Gastroesophageal sphincter (tissue), 3 donors: ENCODE measurements around the gene ARL4D.

ENCODE experiments used
- EP300 ChIP-seq: sonication (generic); formaldehyde crosslinking; IDR thresholded peaks from one replicate; pipeline ENCODE4 v1.6.1; 2017; ENCODE audit warnings: antibody characterized with exemption, mild to moderate bottlenecking
- POLR2A ChIP-seq, 2 donors: fragments of 450-650 bp; IDR thresholded peaks; one replicate each; pipeline ENCODE4 v1.6.1; 2017; ENCODE audit warnings: antibody characterized with exemption in 2 of 2, mild to moderate bottlenecking in 2 of 2, moderate library complexity in 1 of 2
- POLR2AphosphoS5 ChIP-seq: sonication (generic); formaldehyde crosslinking; IDR thresholded peaks from one replicate; pipeline ENCODE4 v1.6.1; 2017; ENCODE audit warnings: antibody characterized with exemption
- TF ChIP-seq, protein P1 (sequence below), 4 experiments: fragments of 200-600 bp in 2 of 4; fragments of 450-650 bp in 2 of 4; sonication (generic) in 1 of 4; IDR thresholded peaks; one replicate each; pipeline ENCODE4 v1.5.1; 2017 to 2019; ENCODE audit warnings: antibody characterized with exemption in 4 of 4, mild to moderate bottlenecking in 2 of 4, moderate library complexity in 2 of 4

- TF ChIP-seq, protein P1, sequence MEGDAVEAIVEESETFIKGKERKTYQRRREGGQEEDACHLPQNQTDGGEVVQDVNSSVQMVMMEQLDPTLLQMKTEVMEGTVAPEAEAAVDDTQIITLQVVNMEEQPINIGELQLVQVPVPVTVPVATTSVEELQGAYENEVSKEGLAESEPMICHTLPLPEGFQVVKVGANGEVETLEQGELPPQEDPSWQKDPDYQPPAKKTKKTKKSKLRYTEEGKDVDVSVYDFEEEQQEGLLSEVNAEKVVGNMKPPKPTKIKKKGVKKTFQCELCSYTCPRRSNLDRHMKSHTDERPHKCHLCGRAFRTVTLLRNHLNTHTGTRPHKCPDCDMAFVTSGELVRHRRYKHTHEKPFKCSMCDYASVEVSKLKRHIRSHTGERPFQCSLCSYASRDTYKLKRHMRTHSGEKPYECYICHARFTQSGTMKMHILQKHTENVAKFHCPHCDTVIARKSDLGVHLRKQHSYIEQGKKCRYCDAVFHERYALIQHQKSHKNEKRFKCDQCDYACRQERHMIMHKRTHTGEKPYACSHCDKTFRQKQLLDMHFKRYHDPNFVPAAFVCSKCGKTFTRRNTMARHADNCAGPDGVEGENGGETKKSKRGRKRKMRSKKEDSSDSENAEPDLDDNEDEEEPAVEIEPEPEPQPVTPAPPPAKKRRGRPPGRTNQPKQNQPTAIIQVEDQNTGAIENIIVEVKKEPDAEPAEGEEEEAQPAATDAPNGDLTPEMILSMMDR (IDR thresholded peaks at IDR 0.05), result no peak
- TF ChIP-seq POLR2A (IDR thresholded peaks at IDR 0.05) (no peak), EP300 (no peak), POLR2AphosphoS5 (no peak)
Measured at GRCh38 chr17:43363181-43363925, 35.4 kb upstream of the ARL4D start.
